ENCODE results near the gene PAK4. TPM values are rescaled to one million over a fixed set of nuclear protein-coding genes. Genes with fewer than 3 reads are reported as not detected.

Gene PAK4
- total and polyA plus RNA-seq, 2 of the 8 experiments (the other 6 are each of a cell fraction or from before 2014, with no cell fraction given): 50.7 to 64.4 TPM

DNA sequence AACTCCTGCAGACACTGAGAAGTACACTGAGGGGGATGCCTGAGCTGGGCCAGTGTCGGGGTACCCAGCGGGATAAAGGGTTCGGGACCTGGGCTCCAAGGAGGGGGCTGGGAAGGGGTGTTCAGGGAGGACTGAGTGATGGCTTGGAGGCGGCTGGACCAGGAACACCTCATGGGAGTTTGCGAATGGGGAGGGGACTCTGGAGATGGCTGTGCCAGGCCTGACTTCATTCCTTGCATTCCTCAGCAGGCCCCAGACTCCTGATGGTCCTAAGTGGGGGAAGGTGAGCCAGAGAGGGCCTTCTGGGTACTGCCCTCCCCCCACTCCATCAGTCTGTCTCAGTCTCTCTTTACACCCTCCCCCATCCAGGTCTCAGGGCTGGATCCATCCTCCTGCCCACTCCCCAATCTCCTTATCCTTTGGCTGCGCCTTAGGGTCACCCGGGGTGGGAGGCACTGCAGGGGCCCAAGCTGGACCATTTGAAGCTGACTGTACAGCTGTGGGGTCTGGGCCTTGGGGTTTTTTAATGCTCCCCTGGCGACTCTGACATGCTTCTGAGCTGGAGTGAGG is 13.8 kb downstream of the PAK4 start (continued):
- TF ChIP-seq CEBPB (IDR thresholded peaks at IDR 0.05; ENCODE audit: low read depth, low read length) (no peak), POLR2A (IDR thresholded peaks at IDR 0.05; ENCODE audit: control extremely low read depth in 1 of 2, low read depth in 2 of 2, low read length in 2 of 2) (no peak), HDAC2 (IDR thresholded peaks at IDR 0.05; ENCODE audit: borderline replicate concordance in 1 of 2, low read depth in 2 of 2, low read length in 2 of 2) (no peak), CBX8 (IDR thresholded peaks at IDR 0.05; ENCODE audit: borderline replicate concordance, low read depth, low read length) (no peak), RBBP5 (IDR thresholded peaks at IDR 0.05; ENCODE audit: borderline replicate concordance, low read depth, low read length) (0 out of 2 replicates have a peak, but pooled peaks have one; percentile 39), NRF1 (IDR thresholded peaks at IDR 0.05; ENCODE audit: low read depth, low read length) (no peak)
